GM12878 (cell line): ENCODE measurements around the gene REXO1. TPM values are rescaled to one million over a fixed set of nuclear protein-coding genes. Genes with fewer than 3 reads are reported as not detected.

ENCODE experiments used
- CHD4 ChIP-seq: fragments of 200-600 bp; sonication (generic); IDR thresholded peaks from 2 replicates; pipeline ENCODE4 v1.6.1; 2016; ENCODE audit warnings: mild to moderate bottlenecking
- CTCF ChIP-seq, 3 experiments: IDR thresholded peaks in 2 of 3; conservative IDR thresholded peaks in 1 of 3; 2 replicates each; pipeline ENCODE4 v1.5.1; 2011; ENCODE audit warnings: low read depth in 3 of 3, low read length in 3 of 3, mild to moderate bottlenecking in 3 of 3, control low read depth in 2 of 3, moderate library complexity in 2 of 3, inconsistent platforms in 1 of 3, mixed read lengths in 1 of 3; ENCODE audit not compliant: control insufficient read depth in 2 of 3, insufficient read depth in 1 of 3; ENCODE audit errors: extremely low read depth in 1 of 3
- ESRRA ChIP-seq: IDR thresholded peaks from 2 replicates; pipeline ENCODE4 v1.6.1; 2012; ENCODE audit warnings: mild to moderate bottlenecking, low read length, improper control_type of control experiment
- JUND ChIP-seq: IDR thresholded peaks from 2 replicates; pipeline ENCODE4 v1.6.1; 2012; ENCODE audit warnings: low read depth, mild to moderate bottlenecking, low read length, improper control_type of control experiment, moderate library complexity
- MLLT1 ChIP-seq: fragments of 450-650 bp; IDR thresholded peaks from 2 replicates; pipeline ENCODE4 v1.6.1; 2016; ENCODE audit warnings: mild to moderate bottlenecking
- MXI1 ChIP-seq: fragments of 150-350 bp; IDR thresholded peaks from 2 replicates; pipeline ENCODE4 v1.6.1; 2011; ENCODE audit warnings: low read depth, mild to moderate bottlenecking, inconsistent platforms, low read length, improper control_type of control experiment
- NFIC ChIP-seq: IDR thresholded peaks from 2 replicates; pipeline ENCODE4 v1.6.1; 2012; ENCODE audit warnings: low read depth, mild to moderate bottlenecking, inconsistent platforms, low read length, moderate library complexity
- NR2C2 ChIP-seq: IDR thresholded peaks from 2 replicates; pipeline ENCODE4 v1.6.1; 2011; ENCODE audit warnings: borderline replicate concordance, low read depth; ENCODE audit not compliant: control insufficient read depth, insufficient read length
- PKNOX1 ChIP-seq: fragments of 450-650 bp; IDR thresholded peaks from 2 replicates; pipeline ENCODE4 v1.6.1; 2016; ENCODE audit warnings: mild to moderate bottlenecking
- RBBP5 ChIP-seq: fragments of 200-600 bp; sonication (generic); conservative IDR thresholded peaks from 2 replicates; pipeline ENCODE4 v1.6.1; 2016
- RELA ChIP-seq: fragments of 450-650 bp; IDR thresholded peaks from 2 replicates; pipeline ENCODE4 v1.8.0; 2014; ENCODE audit warnings: borderline replicate concordance; ENCODE audit not compliant: partially characterized antibody
- RUNX3 ChIP-seq: IDR thresholded peaks from 2 replicates; pipeline ENCODE4 v1.6.1; 2012; ENCODE audit warnings: low read length, inconsistent platforms
- SMAD5 ChIP-seq: IDR thresholded peaks from 2 replicates; pipeline ENCODE4 v1.6.1; 2016; ENCODE audit warnings: antibody characterized with exemption, low read depth
- SMARCA5 ChIP-seq: fragments of 450-650 bp; IDR thresholded peaks from 2 replicates; pipeline ENCODE4 v1.6.1; 2017; ENCODE audit warnings: mild to moderate bottlenecking
- SP1 ChIP-seq: IDR thresholded peaks from one replicate; pipeline ENCODE4 v1.6.1; 2011; ENCODE audit warnings: low read depth, low read length
- SREBF2 ChIP-seq: IDR thresholded peaks from 2 replicates; pipeline ENCODE4 v1.6.1; 2012; ENCODE audit warnings: mild to moderate bottlenecking, low read length
- STAT3 ChIP-seq: IDR thresholded peaks from 2 replicates; pipeline ENCODE4 v1.6.1; 2011; ENCODE audit warnings: low read depth, low read length, improper control_type of control experiment
- USF1 ChIP-seq: IDR thresholded peaks from 2 replicates; pipeline ENCODE4 v1.6.1; 2011; ENCODE audit warnings: borderline replicate concordance, low read depth, mild to moderate bottlenecking, moderate library complexity, mixed read lengths, low read length; ENCODE audit not compliant: insufficient read depth; ENCODE audit errors: extremely low read length
- WRNIP1 ChIP-seq: IDR thresholded peaks from 2 replicates; pipeline ENCODE4 v1.6.1; 2011; ENCODE audit warnings: low read depth, low read length, improper control_type of control experiment, borderline replicate concordance
- YY1 ChIP-seq: IDR thresholded peaks from 2 replicates; pipeline ENCODE4 v1.6.1; 2011; ENCODE audit warnings: low read depth, mild to moderate bottlenecking, low read length
- ZNF274 ChIP-seq: IDR thresholded peaks from one replicate; pipeline ENCODE4 v1.8.0; 2011; ENCODE audit not compliant: insufficient read length, insufficient read depth
- polyA plus RNA-seq, 11 experiments: library from polyadenylated mRNA; depleted of rRNA in 4 of 11; unstranded in 6 of 11; stranded (reverse) in 5 of 11; fragments of >200 nt; fragmentation: Nextera tagmentation in 4 of 11; fragmentation: Illumina TruSeq in 1 of 11; extraction: Ambion mirVana in 4 of 11; extraction: Trizol in 1 of 11; gene quantifications; 1 replicate in 1 of 11; 2 replicates in 10 of 11; pipeline versions ENCODE4 v1.2.1 to v1.2.3, GENCODE V29; 2011 to 2016; ENCODE audit warnings: inconsistent platforms in 2 of 11, missing spikeins in 2 of 11, low read depth in 1 of 11
- total RNA-seq, 4 experiments: library from RNA; depleted of rRNA in 3 of 4; stranded (reverse); fragments of >200 nt in 3 of 4; fragmentation: Illumina TruSeq in 1 of 4; extraction: Trizol in 1 of 4; gene quantifications; 2 replicates each; pipeline versions ENCODE4 v1.2.1 to v1.2.3, GENCODE V29; 2013 to 2021
- TF ChIP-seq, protein P1 (sequence below): fragments of 450-650 bp; IDR thresholded peaks from 2 replicates; pipeline ENCODE4 v1.6.1; 2017; ENCODE audit warnings: antibody characterized with exemption, mild to moderate bottlenecking, moderate library complexity

REXO1 gene
- total and polyA plus RNA-seq, 10 of the 15 experiments (the other 5 are each of a cell fraction or from before 2014, with no cell fraction given): 0.03 to 45.2 (median 8.4) TPM

- TF ChIP-seq CTCF (IDR thresholded peaks at IDR 0.05 in 2 of 3, conservative IDR thresholded peaks at IDR 0.05 in 1 of 3; ENCODE audit: control insufficient read depth in 2 of 3, extremely low read depth in 1 of 3, insufficient read depth in 1 of 3, low read depth in 3 of 3, low read length in 3 of 3) (peak; percentile 70 to 82 (median 77)), YY1 (peak; percentile 58), STAT3 (no peak), JUND (no peak), ESRRA (no peak), RUNX3 (peak; percentile 35), NR2C2 (no peak), ZNF274 (no peak), CHD4 (no peak), RBBP5 (no peak), WRNIP1 (no peak), SP1 (peak; percentile 55), MLLT1 (no peak), PKNOX1 (no peak), SREBF2 (no peak), SMAD5 (no peak), SMARCA5 (peak; percentile 90; the same call in 1 of the 2 replicates), MXI1 (no peak), USF1 (no peak), NFIC (no peak), RELA (no peak)
- TF ChIP-seq, protein P1, sequence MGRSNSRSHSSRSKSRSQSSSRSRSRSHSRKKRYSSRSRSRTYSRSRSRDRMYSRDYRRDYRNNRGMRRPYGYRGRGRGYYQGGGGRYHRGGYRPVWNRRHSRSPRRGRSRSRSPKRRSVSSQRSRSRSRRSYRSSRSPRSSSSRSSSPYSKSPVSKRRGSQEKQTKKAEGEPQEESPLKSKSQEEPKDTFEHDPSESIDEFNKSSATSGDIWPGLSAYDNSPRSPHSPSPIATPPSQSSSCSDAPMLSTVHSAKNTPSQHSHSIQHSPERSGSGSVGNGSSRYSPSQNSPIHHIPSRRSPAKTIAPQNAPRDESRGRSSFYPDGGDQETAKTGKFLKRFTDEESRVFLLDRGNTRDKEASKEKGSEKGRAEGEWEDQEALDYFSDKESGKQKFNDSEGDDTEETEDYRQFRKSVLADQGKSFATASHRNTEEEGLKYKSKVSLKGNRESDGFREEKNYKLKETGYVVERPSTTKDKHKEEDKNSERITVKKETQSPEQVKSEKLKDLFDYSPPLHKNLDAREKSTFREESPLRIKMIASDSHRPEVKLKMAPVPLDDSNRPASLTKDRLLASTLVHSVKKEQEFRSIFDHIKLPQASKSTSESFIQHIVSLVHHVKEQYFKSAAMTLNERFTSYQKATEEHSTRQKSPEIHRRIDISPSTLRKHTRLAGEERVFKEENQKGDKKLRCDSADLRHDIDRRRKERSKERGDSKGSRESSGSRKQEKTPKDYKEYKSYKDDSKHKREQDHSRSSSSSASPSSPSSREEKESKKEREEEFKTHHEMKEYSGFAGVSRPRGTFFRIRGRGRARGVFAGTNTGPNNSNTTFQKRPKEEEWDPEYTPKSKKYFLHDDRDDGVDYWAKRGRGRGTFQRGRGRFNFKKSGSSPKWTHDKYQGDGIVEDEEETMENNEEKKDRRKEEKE: no peak
Observed at GRCh38 chr19:1864480-1865171, 16.3 kb upstream of the REXO1 start (continued).
